ENCODE measurements around the gene FXYD1.

The FXYD1 gene

DNA sequence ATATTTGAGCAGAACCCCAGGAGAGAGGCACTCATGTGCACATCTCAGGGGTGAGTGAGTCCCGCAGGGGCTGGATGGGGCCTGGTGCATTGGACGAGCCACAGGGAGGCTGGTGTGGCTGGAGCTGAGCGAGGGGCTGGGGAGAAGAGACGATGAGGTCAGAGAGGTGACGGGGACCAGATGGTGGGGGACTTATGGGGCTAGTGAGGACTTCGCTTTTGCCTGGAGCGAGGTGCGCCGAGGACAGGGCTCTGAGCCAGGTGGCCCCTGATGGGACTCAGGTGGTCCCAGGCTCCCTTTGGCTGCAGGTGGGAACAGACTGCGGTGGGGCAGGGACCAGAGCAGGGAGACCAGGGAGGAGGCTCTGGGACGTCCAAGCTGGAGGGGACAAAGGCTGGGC, 29.9 kb upstream of the FXYD1 start:
- DNase-seq = no peak

DNA sequence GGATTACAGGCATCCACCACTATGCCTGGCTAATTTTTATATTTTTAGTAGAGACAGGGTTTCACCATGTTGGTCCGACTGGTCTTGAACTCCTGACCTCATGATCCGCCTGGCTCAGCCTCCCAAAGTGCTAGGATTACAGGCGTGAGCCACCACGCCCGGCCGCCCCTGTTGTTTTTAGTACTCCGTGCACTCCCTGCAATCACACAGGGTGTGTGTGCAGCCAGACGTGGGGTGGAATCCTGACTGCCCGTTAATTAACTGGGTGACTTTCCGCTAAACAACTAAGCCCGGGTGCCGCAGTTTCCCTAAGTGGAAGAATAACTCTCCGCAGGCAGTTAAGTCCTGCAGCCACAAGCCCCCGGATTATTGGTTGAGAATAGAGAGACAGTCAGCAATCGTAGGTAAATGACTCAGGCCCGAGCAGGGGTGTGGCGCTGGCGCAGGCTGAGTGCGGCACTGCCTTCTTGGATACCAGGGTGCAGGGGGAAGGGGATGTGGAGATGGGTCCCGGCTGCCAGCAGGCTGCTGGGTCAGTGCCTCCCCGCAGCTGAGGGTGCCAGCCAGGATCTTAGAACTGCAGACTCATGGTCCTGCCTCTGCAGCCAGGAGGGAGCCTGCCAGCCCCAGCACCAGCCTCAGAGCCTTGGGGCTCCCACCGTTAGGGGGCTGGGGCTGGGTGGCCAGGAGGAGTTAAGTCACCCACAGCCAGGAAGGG, 29.1 kb upstream of the FXYD1 start:
- no peak for DNase-seq

DNA sequence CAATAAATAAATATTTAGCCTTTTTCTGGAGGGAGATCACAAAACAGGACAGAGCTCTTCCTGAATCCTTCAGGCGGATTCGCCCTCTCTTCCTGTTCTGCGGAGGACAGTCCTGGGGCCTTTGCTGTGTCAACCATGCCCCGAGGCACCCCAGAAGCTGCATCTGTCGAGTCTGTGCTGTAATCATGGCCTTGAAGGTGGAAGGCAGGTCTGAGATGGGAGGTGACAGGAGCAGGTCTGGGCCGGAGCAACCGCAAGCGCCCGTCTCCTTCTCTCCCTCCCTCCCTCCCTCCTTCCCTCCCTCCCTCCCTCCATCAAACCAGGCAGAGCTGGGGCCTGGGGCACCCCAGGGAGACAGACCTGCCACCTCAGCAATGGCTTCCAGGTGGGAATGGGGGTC, 27.6 kb upstream of the FXYD1 start:
- DNase-seq = no peak

DNA sequence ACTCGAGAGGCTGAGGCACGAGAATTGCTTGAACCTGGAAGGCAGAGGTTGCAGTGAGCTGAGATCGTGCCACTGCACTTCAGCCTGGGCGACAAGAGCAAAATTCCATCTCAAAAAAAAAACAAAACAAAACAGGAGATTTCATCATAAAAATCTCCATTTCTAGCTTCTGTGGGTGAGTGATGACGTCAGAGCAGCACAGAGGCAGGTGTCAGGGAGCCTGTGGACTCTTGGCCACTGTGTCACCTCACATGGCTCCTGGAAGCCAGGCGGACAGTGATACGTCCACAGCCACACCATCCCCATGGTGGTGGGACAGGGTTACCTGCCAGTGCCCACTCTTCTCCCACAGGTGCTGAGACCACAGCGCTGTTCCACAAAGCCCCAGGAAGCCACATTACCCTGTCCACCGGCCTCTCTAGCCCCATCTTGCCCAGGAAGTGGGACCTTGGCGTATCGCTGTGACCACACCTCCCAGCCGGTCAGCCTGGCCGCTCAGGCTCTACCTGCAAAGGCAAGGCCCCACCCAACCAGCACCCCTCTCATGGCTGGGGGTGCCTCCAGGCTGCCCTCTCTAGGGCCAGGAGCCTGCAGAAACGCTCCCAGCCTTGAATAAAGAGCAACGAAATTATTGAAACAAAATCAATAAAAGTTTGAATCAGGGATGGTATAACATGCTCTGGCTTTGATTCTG, 25.5 kb upstream of the FXYD1 start:
- DNase-seq = no peak

DNA sequence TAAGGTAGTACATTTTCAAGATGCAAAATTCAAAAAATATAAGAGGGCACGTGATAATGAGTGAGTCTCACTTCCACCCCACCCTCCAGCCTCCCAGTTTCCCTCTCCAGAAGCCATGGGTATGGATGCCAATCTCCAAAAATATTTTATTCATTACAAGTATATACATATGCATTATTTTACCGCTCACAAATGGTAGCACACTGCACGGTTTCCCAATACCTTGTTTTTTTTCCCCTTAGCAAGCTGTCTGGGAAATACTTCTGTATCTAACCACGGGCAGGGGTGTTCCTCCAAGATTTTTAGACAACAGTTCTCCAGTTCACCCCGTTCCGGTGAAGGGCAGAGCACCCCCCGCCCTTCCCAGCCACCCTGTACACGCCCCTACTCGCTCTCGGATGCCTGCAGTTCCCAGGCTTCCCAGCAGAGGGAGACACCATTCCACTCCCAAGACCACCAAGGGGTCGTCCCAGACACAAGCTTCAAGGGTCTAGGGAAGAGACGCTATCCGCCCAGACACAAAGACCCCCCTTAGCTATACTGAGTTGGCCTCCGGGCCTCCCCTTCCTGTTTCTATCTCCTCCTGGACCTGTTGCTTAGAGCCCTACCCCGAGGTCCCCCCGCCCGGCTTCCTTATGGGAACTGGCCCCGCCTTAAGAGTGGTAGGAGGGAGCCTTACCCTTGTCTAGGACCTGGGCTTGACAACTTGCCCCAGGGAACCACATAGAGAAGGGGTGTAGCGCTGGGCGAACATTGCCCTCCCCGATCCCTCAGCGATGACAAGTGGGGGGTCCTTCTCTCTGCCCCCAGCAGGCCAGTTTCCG, 24.1 kb upstream of the FXYD1 start:
- DNase-seq = no peak

DNA sequence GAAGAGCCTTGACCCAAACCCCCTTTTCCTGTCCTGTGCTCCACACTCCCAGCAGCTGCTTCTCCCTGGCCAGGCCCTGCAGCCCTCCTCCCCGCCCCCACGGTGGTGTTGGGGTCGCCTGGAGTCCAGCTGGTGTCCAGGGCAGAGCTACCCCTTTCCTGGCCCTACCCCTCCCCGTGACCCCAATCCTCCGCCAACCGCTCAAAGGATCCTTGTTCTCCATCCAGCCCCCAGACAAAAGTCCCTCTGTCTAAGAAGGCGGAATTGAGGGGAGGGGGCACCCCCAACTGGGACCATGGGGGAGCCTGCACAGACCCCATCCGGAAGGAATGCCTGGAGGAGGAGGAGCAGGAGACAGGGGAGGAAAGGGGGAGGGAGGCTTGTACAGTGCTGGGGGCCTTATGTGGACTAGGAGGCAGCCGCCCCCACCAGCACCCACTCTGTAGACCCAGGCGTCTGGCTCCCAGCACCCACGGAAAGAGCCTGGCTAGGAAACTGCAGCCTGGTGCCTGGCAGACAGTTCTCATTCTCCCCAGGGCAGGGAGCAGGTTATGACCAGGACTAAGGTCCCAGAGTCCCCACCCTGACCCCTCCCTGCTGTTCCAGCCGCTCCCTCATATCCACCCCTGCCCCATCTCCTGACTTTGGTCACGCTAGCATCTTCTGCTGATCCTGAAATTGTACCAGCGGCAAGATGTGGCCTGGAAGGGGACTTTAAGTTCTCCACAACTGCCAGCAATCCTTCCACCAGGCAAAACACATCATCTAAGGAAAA, 23.3 kb upstream of the FXYD1 start, which contains the start of gene FXYD3:
FXYD3 (plus strand) TSS at position 647 of the 775 bp plus-strand sequence. CDS start 3,554 bp downstream, outside the sequence.
- no peak for DNase-seq

DNA sequence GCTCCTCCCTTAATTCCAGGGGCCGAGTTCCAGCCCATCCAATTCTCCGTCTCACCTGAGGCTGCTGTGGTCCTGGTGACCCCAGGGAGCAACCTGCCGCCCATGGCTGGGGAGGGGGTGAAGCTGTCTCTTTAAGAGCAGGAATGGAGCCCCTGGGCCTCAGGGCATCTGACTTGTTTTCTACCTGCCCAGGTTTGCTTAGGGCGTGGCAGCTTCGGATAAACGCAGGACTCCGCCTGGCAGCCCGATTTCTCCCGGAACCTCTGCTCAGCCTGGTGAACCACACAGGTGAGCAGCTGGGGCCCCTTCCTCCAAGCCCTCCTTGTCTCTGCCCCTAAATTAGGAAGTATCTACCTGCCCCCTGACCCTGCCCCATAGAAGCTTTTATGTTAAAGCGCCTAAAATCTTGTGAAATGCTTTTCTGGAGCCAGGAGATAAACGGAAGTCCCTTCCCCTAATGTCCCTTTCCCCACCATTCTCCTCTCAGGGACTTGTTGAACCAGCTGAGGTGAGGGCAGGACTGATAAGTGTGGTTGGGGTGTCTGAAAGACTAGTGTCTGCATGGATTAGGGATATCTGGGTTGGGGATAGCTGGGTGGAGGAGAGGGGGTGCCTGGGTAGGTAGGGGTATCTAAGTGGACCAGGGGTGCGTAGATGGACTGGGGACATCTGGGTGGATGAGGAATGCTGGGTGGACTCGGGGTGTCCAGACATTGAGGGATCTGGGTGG, 22.4 kb upstream of the FXYD1 start:
- DNase-seq = no peak

DNA sequence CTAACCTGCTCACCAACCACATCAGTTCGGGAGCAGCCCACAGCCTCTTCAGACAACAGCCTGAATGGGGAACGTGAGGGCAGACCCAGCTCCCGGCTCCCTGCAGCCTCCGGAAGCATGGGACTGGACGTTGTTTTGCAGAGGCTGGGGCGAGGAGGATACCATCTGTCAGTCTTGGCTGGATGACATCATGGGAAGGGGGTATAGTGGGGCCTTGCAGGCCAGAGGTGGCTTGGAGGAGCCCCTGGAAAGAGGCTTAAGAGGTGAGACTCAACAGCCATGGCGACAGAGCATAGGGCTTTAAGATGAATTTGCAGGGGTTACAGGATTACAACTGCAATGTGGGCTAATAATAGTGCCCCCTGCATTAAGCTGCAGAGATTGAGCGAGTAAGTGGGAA, 21.5 kb upstream of the FXYD1 start:
- DNase-seq = no peak

DNA sequence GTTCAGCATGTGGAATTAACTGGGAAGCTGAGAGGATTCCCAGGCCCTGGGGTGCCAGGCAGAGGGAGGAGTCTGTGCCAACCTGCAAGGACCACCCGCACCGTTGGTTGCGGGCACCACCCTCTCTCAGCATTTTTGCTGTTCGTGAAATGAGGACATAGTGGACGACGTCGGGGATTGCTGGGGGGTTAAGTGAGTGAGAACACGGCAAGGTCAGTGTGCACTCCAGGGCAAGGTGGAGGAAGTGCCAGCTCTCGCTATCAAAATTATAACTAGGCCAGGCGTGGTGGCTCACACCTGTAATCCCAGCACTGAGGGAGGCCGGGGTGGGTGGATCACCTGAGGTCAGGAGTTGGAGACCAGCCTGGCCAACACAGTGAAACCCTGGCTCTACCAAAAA, 20.8 kb upstream of the FXYD1 start:
- DNase-seq = no peak

DNA sequence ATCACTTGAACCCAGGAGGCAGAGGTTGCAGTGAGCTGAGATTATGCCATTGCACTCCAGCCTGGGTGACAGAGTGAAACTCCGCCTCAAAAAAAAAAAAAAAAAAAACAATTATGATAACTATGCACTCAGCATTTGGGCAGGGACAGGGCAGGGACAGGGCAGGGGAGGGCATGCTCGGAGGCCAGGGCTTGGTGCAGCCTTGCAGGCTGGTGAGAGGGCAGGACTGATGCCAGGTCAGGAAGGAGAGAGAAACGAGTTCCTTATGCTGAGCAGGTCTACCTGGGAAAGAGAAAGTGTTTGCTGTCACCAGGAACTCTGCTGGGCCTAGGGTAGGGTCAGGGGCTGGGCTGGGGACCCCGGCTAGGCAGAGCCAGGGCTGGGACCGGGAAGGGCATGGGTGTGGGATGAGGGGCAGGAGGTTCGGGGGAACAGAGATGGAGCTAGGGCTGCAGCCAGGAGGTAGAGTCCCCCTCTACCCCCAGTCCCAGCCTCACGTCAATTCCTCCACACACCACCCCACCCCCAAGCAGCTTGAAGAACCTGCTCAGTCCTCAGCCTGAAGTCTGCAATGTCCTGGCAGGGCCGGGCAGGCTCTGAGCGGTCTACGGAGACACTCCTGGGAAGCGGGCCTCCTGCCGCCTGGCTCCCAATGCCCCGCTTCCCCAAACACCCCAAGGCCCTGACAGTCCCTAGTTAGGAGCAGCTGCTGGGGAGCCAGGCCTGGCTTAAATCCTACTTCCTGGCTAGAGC, 20.2 kb upstream of the FXYD1 start:
- DNase-seq = no peak

DNA sequence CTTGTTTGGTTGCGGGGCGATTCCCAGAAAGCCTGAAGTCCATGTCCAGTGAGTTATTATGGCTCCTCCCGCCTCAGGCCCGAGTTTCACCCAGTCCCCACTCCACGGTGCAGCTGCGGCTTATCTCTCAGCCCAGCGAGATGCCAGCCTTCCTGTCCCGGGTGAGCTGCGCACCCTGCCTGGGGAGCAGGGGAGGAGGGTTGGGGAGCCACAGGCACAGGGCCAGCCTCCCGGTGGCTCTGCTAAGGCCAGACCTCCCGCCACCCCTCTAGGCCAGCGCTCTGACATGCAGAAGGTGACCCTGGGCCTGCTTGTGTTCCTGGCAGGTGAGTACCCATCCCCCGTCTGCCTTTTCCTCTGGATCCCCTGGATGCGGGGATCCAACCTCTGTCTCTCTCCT, 19.5 kb upstream of the FXYD1 start:
- no peak for DNase-seq

DNA sequence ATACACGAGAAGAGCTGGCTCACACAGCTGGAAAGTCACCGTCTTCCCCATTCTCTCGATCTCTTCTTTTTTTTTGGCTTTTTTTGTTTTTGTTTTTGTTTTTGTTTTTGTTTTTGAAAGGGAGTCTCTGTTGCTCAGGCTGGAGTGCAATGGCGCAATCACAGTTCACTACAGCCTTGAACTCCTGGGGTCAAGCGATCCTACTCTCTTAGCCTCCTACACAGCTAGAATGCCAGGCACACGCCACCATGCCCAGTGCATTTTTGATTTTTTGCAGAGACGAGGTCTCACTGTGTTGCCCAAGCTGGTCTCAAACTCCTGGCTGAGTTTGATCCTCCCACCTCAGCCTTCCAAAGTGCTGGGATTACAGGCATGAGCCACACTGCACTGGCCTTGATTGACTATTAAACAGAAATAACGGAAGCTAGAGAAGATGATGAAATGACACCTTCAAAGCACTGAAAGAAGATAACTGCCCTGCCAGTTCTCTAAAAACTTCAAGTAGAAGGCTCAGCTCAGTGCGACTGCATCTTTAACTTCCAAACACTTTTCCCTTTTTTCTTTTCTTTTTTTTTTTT, 19.0 kb upstream of the FXYD1 start:
- no peak for DNase-seq

DNA sequence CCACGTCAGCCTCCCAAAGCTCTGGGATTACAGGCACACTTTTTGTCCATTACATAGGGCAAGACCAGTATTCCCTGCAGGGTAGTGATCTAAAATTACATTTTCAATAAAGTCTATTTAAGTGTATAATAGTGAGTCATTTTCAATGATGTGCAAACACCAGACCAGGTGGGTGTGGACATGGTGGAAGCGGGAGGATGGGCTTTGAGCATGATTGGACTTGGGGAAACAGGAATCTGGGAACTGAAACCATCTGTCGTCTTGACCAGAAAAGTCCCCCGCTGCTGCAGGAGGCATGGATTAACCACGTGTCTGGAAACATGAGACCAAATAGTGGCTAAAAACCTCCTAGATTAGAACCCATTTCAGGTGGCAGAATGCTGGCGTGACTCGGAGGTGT, 18.1 kb upstream of the FXYD1 start:
- peak; percentile 31 for DNase-seq

DNA sequence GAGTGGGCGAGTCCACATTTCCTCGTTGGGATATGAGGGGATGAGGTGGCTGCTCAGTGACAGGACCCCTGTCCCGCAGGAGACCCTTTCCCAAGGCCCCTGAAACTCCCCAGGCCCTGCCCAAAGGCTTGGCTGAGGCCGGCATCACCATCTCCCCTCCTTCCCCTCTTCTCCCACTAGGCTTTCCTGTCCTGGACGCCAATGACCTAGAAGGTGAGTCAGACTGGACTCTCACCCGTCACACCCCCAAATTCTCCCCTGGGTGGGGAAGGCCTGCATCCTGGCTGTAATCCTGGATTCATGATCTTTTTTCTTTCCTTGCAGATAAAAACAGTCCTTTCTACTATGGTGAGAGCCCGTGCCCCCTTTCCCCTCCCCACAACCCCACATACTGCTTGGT, 17.7 kb upstream of the FXYD1 start:
- DNase-seq = peak; percentile 20

DNA sequence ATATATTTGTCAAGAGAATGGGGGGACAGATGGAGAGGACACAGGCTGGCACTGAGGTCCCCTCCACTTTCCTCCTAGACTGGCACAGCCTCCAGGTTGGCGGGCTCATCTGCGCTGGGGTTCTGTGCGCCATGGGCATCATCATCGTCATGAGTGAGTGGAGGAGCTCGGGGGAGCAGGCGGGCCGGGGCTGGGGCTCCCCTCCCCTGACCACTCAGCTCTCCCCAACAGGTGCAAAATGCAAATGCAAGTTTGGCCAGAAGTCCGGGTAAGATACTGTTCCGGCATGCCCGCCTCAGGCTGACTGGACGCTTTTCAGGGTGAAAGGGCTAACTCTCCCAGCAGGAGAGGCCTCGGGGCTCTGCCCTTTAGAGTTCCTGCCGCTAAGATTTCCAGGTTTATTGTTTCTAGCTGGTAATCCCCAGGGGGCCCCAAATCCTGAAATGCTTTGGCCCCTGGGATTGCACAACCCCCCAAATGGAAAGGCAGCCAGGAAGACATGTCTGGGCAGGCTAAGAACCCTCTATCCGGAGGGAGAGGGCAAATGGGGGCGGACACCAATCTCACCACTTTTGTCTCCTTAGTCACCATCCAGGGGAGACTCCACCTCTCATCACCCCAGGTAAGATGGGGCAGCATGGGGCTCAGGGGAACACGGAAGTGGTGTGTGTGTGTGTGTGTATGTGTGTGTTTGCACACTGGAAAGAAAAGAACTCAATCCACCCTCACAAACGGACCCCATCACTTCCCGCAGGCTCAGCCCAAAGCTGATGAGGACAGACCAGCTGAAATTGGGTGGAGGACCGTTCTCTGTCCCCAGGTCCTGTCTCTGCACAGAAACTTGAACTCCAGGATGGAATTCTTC, 15.7 kb upstream of the FXYD1 start:
- DNase-seq = no peak

DNA sequence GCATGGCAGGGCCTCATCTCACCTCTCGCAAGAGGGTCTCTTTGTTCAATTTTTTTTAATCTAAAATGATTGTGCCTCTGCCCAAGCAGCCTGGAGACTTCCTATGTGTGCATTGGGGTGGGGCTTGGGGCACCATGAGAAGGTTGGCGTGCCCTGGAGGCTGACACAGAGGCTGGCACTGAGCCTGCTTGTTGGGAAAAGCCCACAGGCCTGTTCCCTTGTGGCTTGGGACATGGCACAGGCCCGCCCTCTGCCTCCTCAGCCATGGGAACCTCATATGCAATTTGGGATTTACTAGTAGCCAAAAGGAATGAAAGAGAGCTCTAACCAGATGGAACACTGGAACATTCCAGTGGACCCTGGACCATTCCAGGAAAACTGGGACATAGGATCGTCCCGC, 15.1 kb upstream of the FXYD1 start:
- peak; percentile 55 for DNase-seq

DNA sequence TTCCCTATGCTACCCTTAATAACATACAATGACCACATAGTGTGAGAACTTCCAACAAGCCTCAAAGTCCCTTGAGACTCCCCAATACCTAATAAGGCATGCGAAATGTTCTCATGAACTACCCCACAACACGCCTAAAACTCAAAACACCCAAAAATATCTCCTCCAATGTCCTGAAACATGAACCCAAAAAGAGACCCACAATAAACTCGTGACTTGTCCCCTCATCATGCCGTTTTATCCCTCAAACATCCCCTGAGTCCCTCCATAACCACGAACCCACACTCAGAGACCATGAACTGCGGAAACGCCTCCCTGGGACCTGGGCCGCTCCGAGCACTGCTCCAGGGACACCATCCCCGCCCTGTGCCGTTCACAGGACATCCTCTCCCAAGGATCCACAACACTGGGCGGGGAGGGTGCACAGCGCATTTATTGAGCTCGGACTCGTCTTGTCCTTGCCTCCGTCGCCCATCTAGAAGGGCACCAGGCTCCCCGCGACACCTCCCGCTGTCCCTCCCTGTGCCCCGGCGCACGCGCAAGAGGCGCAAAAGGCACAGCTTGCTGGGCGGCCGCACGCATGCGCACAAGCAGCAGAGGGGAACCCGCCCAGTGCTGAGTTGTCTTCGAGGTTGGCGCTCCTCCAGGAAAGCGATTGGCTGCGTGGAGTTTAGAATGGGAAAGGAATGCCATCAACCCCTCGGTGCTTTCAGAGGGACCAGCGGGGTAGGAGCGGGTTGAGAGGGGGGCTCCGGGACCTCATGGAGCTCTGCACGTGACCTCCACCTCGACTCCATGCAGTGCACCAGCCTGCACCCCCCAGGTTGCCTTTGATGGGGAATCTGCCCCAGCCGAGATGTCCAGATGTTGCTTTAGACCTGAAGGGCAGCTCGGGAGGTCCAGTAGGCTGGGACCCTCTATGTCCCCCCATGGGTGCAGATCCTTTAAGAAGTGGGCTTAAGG, 14.2 kb upstream of the FXYD1 start:
- peak; percentile 80 for DNase-seq

DNA sequence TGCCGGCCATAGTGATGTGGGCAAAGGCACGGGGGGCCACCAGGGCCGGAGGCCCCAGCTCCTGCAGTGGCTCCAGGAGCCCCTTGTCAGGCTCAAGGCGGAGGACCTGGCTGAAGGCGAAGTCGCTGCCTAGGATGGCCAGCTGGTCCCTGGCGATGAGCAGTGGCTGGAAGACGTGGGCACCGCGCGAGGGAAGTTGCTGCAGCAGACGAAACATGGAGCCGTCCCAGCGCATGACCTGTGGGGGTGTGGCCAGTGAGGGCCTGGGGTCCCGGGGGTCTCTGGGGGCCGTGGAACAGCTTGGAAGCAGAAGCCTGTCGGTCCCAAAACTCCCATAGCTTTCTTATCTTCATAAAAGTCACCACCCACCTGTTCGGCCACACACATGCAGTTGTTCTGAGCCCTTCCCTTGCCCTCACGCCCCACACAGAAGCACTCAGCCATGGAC, 13.3 kb upstream of the FXYD1 start:
- no peak for DNase-seq
